BLaER1 treated with 17β-estradiol and CSF1 and Interleukin-3, amounts not matched to agents 10 nM and 100 nM (cell line): ENCODE results near the gene RAB8B.

Experiments
- H3K27ac ChIP-seq, 11 experiments: shearing (Covaris generic); formaldehyde crosslinking; 2 replicates each; pipeline ENCODE4 v1.8.1; 2022
- H3K27me3 ChIP-seq, 11 experiments: shearing (Covaris generic); formaldehyde crosslinking; 2 replicates each; pipeline ENCODE4 v1.8.1; 2022
- H3K36me3 ChIP-seq, 11 experiments: shearing (Covaris generic); formaldehyde crosslinking; 2 replicates each; pipeline ENCODE4 v1.8.1; 2022
- H3K4me1 ChIP-seq, 10 experiments: shearing (Covaris generic); formaldehyde crosslinking; 2 replicates each; pipeline ENCODE4 v1.8.1; 2022
- H3K4me2 ChIP-seq, 11 experiments: shearing (Covaris generic); formaldehyde crosslinking; 2 replicates each; pipeline ENCODE4 v1.8.1; 2022
- H3K4me3 ChIP-seq, 10 experiments: shearing (Covaris generic); formaldehyde crosslinking; 2 replicates each; pipeline ENCODE4 v1.8.1; 2022
- H3K9ac ChIP-seq, 11 experiments: shearing (Covaris generic); formaldehyde crosslinking; 2 replicates each; pipeline ENCODE4 v1.8.1; 2022
- H3K9me3 ChIP-seq, 11 experiments: shearing (Covaris generic); formaldehyde crosslinking; replicated peaks in 1 of 11; 2 replicates each; pipeline ENCODE4 v1.8.1; 2022
- H4K20me1 ChIP-seq, 11 experiments: shearing (Covaris generic); formaldehyde crosslinking; 2 replicates each; pipeline ENCODE4 v1.8.1; 2022
- Cebpa-rat ChIP-seq, 11 experiments: shearing (Covaris generic); IDR thresholded peaks; 2 replicates each; pipeline ENCODE4 v1.8.1; 2022

Gene RAB8B

GRCh38 chr15:63157118-63157843 lies 32.1 kb upstream of the RAB8B start, which contains the start of gene RPS27L:
RPS27L (minus strand) TSS chr15:63157477; CDS start chr15:63157405, 72 bp downstream.
- Histone ChIP-seq H3K4me3 (peak within 1 kb of the TSS; percentile 76 to 90 (median 82)), H3K4me2 (peak within 1 kb of the TSS; percentile 71 to 93 (median 86)), H4K20me1 (peaks cover 0 to 32% (median 8%) of the 10 kb centered on the region in 11 experiments; a peak in 8 of 22 replicates), H3K27ac (peak within 1 kb of the TSS; percentile 86 to 99 (median 95)), H3K4me1 (peaks cover 16 to 48% (median 26%) of the 10 kb centered on the region in 10 experiments), H3K9me3 (no peaks in the 10 kb centered on the region), H3K27me3 (no peaks in the 10 kb centered on the region), H3K36me3 (peaks cover 25 to 36% (median 33%) of the 10 kb centered on the region in 11 experiments), H3K9ac (peak within 1 kb of the TSS; percentile 90 to 99 (median 95))
- no peak for TF ChIP-seq Cebpa-rat (IDR thresholded peaks at IDR 0.05)

- peaks cover 0 to 26% (median 8%) of the 10 kb centered on the region in 11 experiments; a peak in 8 of 22 replicates for H4K20me1 ChIP-seq
- peak overlapping the region; percentile 71 to 93 (median 86) for H3K4me2 ChIP-seq
- H3K36me3 ChIP-seq = peaks cover 18 to 29% (median 26%) of the 10 kb centered on the region in 11 experiments
- H3K4me1 ChIP-seq = peaks cover 18 to 45% (median 33%) of the 10 kb centered on the region in 10 experiments
- H3K4me3 ChIP-seq = peak overlapping the region; percentile 76 to 90 (median 82)
- no peaks in the 10 kb centered on the region for H3K9me3 ChIP-seq
- TF ChIP-seq Cebpa-rat (IDR thresholded peaks at IDR 0.05) = no peak
- no peaks in the 10 kb centered on the region for H3K27me3 ChIP-seq
- H3K9ac ChIP-seq = peak overlapping the region; percentile 90 to 99 (median 95)
- H3K27ac ChIP-seq = peak overlapping the region; percentile 86 to 99 (median 95)
These were observed 31.4 kb upstream of the RAB8B start for GRCh38 chr15:63157891-63158431.

GRCh38 chr15:63160638-63161037 lies 28.8 kb upstream of the RAB8B start:
- H3K27ac ChIP-seq = no peak overlapping the region
- no peaks in the 10 kb centered on the region for H3K27me3 ChIP-seq
- H3K9ac ChIP-seq = no peak overlapping the region
- peaks cover 11 to 39% (median 29%) of the 10 kb centered on the region in 10 experiments for H3K4me1 ChIP-seq
- TF ChIP-seq Cebpa-rat (IDR thresholded peaks at IDR 0.05) = no peak
- no peak overlapping the region for H3K4me3 ChIP-seq
- no peak overlapping the region for H3K4me2 ChIP-seq
- H3K9me3 ChIP-seq = no peaks in the 10 kb centered on the region
- H3K36me3 ChIP-seq = peaks cover 0 to 3% (median 0%) of the 10 kb centered on the region in 11 experiments; a peak in 3 of 22 replicates
- peaks cover 0 to 5% (median 1%) of the 10 kb centered on the region in 11 experiments; a peak in 8 of 22 replicates for H4K20me1 ChIP-seq

GRCh38 chr15:63163217-63163616 lies 26.2 kb upstream of the RAB8B start:
- no peaks in the 10 kb centered on the region for H3K27me3 ChIP-seq
- no peaks in the 10 kb centered on the region for H4K20me1 ChIP-seq
- H3K9ac ChIP-seq = no peak overlapping the region
- peak overlapping the region in 5 of 11 experiments; percentile 3 to 59 (median 48); a peak in 3 of 22 replicates for H3K4me2 ChIP-seq
- no peak overlapping the region for H3K27ac ChIP-seq
- no peak overlapping the region for H3K4me3 ChIP-seq
- no peaks in the 10 kb centered on the region for H3K9me3 ChIP-seq
- H3K4me1 ChIP-seq = peaks cover 6 to 28% (median 20%) of the 10 kb centered on the region in 10 experiments
- TF ChIP-seq Cebpa-rat (IDR thresholded peaks at IDR 0.05) = no peak
- no peaks in the 10 kb centered on the region for H3K36me3 ChIP-seq

GRCh38 chr15:63165166-63165859 lies 24.1 kb upstream of the RAB8B start:
- H3K9ac ChIP-seq = no peak overlapping the region
- no peaks in the 10 kb centered on the region for H3K36me3 ChIP-seq
- no peak overlapping the region for H3K4me3 ChIP-seq
- no peak overlapping the region for H3K27ac ChIP-seq
- H3K27me3 ChIP-seq = no peaks in the 10 kb centered on the region
- no peaks in the 10 kb centered on the region for H3K9me3 ChIP-seq
- no peak overlapping the region for H3K4me2 ChIP-seq
- H4K20me1 ChIP-seq = no peaks in the 10 kb centered on the region
- no peak for TF ChIP-seq Cebpa-rat (IDR thresholded peaks at IDR 0.05)
- H3K4me1 ChIP-seq = peaks cover 0 to 22% (median 16%) of the 10 kb centered on the region in 10 experiments; a peak in 12 of 20 replicates

- H3K9ac ChIP-seq = no peak overlapping the region
- no peak overlapping the region for H3K4me2 ChIP-seq
- no peak overlapping the region for H3K27ac ChIP-seq
- no peaks in the 10 kb centered on the region for H4K20me1 ChIP-seq
- H3K9me3 ChIP-seq = no peaks in the 10 kb centered on the region
- H3K36me3 ChIP-seq = no peaks in the 10 kb centered on the region
- no peaks in the 10 kb centered on the region for H3K27me3 ChIP-seq
- H3K4me3 ChIP-seq = no peak overlapping the region
- TF ChIP-seq Cebpa-rat (IDR thresholded peaks at IDR 0.05) = no peak
- H3K4me1 ChIP-seq = peaks cover 0 to 22% (median 16%) of the 10 kb centered on the region in 10 experiments; a peak in 12 of 20 replicates
These were observed 23.2 kb upstream of the RAB8B start for GRCh38 chr15:63166219-63166618.

GRCh38 chr15:63169788-63170187 lies 19.6 kb upstream of the RAB8B start:
- Histone ChIP-seq H4K20me1 (no peaks in the 10 kb centered on the region), H3K27ac (no peak overlapping the region), H3K4me1 (no peaks in the 10 kb centered on the region), H3K36me3 (no peaks in the 10 kb centered on the region), H3K27me3 (no peaks in the 10 kb centered on the region), H3K4me2 (no peak overlapping the region), H3K9me3 (no peaks in the 10 kb centered on the region), H3K9ac (no peak overlapping the region), H3K4me3 (no peak overlapping the region)
- no peak for TF ChIP-seq Cebpa-rat (IDR thresholded peaks at IDR 0.05)

- no peak overlapping the region for H3K27ac ChIP-seq
- no peaks in the 10 kb centered on the region for H3K27me3 ChIP-seq
- no peaks in the 10 kb centered on the region for H4K20me1 ChIP-seq
- no peaks in the 10 kb centered on the region for H3K36me3 ChIP-seq
- no peak for TF ChIP-seq Cebpa-rat (IDR thresholded peaks at IDR 0.05)
- H3K4me1 ChIP-seq = no peaks in the 10 kb centered on the region
- H3K4me3 ChIP-seq = no peak overlapping the region
- H3K9ac ChIP-seq = no peak overlapping the region
- H3K4me2 ChIP-seq = no peak overlapping the region
- no peaks in the 10 kb centered on the region for H3K9me3 ChIP-seq
These were observed 17.0 kb upstream of the RAB8B start for GRCh38 chr15:63172376-63172775.

GRCh38 chr15:63172851-63173451 lies 16.5 kb upstream of the RAB8B start:
- Histone ChIP-seq H3K4me1 (no peaks in the 10 kb centered on the region), H3K9ac (no peak overlapping the region), H3K27ac (no peak overlapping the region), H3K27me3 (no peaks in the 10 kb centered on the region), H3K4me3 (no peak overlapping the region), H3K4me2 (no peak overlapping the region), H3K36me3 (no peaks in the 10 kb centered on the region), H3K9me3 (no peaks in the 10 kb centered on the region), H4K20me1 (no peaks in the 10 kb centered on the region)
- TF ChIP-seq Cebpa-rat (IDR thresholded peaks at IDR 0.05) = no peak
